Esophagus muscularis mucosa (tissue), 3 donors: ENCODE data around the gene FZD10.

Experiments
- CTCF ChIP-seq, 3 experiments: fragments of 200-600 bp in 2 of 3; fragments of 450-650 bp in 1 of 3; sonication (generic) in 2 of 3; IDR thresholded peaks; one replicate each; pipeline ENCODE4 v1.5.1; 2017 to 2019; ENCODE audit warnings: antibody characterized with exemption in 3 of 3, mild to moderate bottlenecking in 2 of 3, moderate library complexity in 1 of 3
- POLR2A ChIP-seq: fragments of 450-650 bp; IDR thresholded peaks from one replicate; pipeline ENCODE4 v1.6.1; 2017; ENCODE audit warnings: antibody characterized with exemption, moderate library complexity, mild to moderate bottlenecking, low read depth

- no peak for TF ChIP-seq CTCF (IDR thresholded peaks at IDR 0.05)
- no peak for TF ChIP-seq POLR2A
Observed at GRCh38 chr12:130126023-130126432, 36.2 kb upstream of the FZD10 start.
